GM12872 (cell line): ENCODE data around the gene EPS8L3.

Source experiments
- CTCF ChIP-seq: IDR thresholded peaks from 3 replicates; pipeline ENCODE4 v1.5.1; 2011; ENCODE audit warnings: low read depth, mild to moderate bottlenecking, low read length, moderate library complexity; ENCODE audit not compliant: insufficient read depth

Gene EPS8L3

GRCh38 chr1:109805486-109806165, 41.9 kb upstream of the EPS8L3 start:
- TF ChIP-seq CTCF, result no peak

- no peak for TF ChIP-seq CTCF
These were observed 40.9 kb upstream of the EPS8L3 start for GRCh38 chr1:109804660-109805059.

GRCh38 chr1:109803901-109804331, 40.2 kb upstream of the EPS8L3 start:
- no peak for TF ChIP-seq CTCF

GRCh38 chr1:109802901-109803561, 39.3 kb upstream of the EPS8L3 start:
- no peak for TF ChIP-seq CTCF

- TF ChIP-seq CTCF, result no peak
These were observed 38.6 kb upstream of the EPS8L3 start for GRCh38 chr1:109802136-109802900.

- no peak for TF ChIP-seq CTCF
These were observed 38.0 kb upstream of the EPS8L3 start for GRCh38 chr1:109801791-109802135.

GRCh38 chr1:109800291-109800690, 36.6 kb upstream of the EPS8L3 start:
- no peak for TF ChIP-seq CTCF
